KBM-7 (cell line): Measurements from ENCODE around the gene C1QTNF1.
"Not testable (repeated sequence)": the region's sequence is repeated elsewhere in the genome, so short reads cannot be mapped to it uniquely, and the experiment has no call there.

ENCODE experiments used
- DNase-seq: peaks from one replicate; pipeline ENCODE4 v3.0.0-alpha.2; 2015
- in situ Hi-C: fragments of 300-500 bp; cut with MboI; formaldehyde crosslinking; loops from 2 replicates; pipeline ENCODE4 v1.14.3; 2020; ENCODE audit warnings: low sequenced_read_pairs, low pct_unique_long_range_greater_than_20kb, mixed read lengths

The C1QTNF1 gene

GRCh38 chr17:79071161-79071740 lies 47.3 kb downstream of the C1QTNF1 start:
- no peak for DNase-seq
- in situ Hi-C loops, result no loop called here

DNA sequence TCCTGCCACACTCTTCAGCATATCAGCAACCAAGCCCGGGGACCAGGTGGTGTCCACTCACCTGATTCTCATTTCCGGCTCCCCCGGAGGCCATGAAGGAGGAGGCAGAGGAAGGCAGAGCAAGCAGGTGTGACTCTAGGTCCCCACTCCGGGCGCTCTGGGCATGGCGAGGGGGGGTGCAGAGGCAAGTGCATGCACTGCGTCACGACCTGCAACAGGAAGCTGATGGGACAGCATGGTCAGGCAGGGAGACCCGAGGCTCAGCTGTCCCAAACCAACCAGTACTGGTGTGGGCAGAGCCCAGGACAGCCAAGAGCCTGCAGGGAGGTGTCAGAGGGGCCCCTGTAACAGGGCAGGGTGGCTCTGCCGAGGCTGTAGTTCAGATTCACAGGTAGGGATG lies 48.6 kb downstream of the C1QTNF1 start:
- in situ Hi-C loops, result no loop called here
- no peak for DNase-seq

DNA sequence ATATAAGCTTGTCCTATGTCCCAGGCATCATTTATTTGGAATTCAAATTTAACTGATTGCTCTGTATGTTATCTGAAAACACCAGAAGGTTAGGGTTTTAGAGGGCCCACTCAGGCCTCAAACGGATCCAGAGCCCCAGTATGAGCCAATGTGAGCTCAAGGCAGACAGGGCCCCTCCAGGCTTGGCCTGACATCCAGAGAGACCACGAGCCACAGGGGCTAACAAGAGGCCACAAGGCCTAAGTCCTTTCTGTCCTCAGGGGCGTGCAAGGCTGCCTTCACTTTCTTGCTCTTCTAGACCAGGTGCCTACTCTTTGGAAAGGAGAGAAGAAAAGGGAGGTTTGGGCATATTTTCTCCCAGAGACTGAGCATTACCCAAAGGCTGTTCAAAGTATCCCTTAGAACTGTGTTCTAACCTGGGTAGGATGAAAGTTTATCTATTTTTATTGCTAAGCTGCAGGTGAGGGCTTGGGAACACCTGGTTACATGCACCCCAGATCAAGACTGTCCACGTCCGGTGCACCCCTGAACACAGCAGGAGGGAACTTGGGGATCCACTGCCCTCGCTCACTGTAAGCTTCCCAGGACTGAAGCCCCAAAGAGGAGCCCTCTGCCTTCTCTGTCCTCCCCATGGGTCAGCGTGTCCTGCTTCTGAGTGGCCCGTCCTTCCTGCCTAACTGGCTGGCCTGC lies 49.2 kb downstream of the C1QTNF1 start:
- no peak for DNase-seq
- in situ Hi-C loops, result no loop called here

- in situ Hi-C loops, result no loop called here
- DNase-seq, result no peak
Measured at GRCh38 chr17:79073706-79074088, 49.7 kb downstream of the C1QTNF1 start.

- in situ Hi-C loops, DNase-seq: not testable (repeated sequence)
Measured at GRCh38 chr17:79074121-79074648, 50.2 kb downstream of the C1QTNF1 start.

GRCh38 chr17:79074649-79075445 lies 50.9 kb downstream of the C1QTNF1 start, which contains the start of gene ENGASE:
Gene ENGASE (plus strand): TSS chr17:79074824. CDS start chr17:79074945, 121 bp downstream.
- peak; percentile 90 for DNase-seq
- in situ Hi-C loops, result no loop called here

GRCh38 chr17:79075446-79075750 lies 51.4 kb downstream of the C1QTNF1 start:
- peak; percentile 40 for DNase-seq
- in situ Hi-C loops, result no loop called here

DNA sequence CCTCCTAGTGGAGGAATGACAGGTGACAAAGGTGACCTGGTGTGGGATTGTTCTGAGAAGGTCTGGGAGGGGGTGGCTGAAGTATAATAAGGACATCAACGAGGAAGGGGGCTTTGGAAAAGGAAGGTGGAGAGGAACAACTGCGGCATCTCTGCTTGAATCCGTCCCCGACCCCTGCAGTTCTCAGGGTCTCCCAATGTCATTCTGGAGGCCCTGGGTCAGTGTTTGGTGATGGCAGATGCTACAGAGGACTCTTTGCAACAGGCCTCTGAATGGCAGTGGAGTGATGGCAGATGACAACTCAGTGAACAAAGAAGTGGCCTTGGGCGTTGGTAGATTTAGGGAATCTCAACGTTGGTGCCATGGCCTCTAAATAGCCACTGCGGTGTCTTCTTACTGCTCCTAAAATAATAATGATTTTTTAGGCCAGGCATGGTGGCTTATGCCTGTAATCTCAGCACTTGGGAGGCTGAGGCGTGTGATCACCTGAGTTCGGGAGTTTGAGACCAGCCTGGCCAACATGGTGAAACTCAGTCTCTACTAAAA lies 52.0 kb downstream of the C1QTNF1 start:
- DNase-seq, result no peak
- in situ Hi-C loops, result no loop called here

DNA sequence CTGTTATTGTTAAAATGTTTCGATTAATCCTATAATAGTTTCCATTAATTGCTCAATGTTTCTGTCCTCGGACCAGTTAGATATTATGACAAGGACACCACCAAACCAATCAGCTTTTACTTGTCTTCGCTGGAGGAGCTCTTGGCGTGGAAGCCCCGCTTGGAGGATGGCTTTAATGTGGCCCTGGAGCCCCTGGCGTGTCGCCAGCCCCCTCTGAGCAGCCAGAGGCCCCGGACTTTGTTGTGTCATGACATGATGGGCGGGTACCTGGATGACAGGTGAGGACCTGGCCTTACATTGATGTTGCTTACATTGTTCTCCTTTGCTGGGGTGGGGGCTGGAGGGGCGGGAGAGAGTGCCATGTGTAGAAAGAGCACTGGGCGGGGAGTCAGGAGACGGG lies 53.6 kb downstream of the C1QTNF1 start:
- in situ Hi-C loops, result no loop called here
- DNase-seq, result no peak

DNA sequence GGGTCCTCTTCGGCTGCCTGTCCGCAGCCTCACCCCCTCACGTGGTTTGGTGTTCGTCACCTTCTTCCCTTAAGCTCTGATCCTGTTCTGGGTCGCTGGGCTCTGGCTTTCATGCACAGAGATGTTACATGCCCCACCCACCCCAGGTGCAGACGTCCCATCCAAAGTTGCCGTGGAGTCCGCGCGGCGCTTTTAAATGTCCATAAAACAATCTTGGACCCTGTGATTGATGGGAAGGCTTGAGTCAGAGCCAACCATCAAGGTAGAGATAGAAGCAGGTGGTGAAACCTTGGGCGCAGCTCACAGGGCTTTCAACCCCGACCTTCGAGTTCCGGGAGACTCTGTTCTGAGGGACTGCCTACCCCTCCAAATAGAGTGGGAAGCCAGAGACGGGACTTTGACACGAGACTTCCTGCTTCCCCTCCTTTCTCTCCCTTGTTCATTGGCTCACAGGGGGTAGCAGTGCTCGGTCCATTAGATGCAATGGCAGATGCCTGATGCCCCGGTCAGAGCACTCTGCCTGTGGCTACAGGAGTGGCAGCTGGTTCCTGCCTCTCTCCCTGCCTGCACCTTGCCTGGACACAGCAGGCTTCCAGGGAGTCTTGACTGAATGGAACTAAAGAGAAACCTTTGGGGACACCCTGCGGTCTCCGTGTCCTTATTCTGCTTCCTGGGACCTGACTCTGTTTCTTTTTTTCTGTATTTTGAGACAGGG lies 54.7 kb downstream of the C1QTNF1 start:
- in situ Hi-C loops, result no loop called here
- DNase-seq, result no peak

DNA sequence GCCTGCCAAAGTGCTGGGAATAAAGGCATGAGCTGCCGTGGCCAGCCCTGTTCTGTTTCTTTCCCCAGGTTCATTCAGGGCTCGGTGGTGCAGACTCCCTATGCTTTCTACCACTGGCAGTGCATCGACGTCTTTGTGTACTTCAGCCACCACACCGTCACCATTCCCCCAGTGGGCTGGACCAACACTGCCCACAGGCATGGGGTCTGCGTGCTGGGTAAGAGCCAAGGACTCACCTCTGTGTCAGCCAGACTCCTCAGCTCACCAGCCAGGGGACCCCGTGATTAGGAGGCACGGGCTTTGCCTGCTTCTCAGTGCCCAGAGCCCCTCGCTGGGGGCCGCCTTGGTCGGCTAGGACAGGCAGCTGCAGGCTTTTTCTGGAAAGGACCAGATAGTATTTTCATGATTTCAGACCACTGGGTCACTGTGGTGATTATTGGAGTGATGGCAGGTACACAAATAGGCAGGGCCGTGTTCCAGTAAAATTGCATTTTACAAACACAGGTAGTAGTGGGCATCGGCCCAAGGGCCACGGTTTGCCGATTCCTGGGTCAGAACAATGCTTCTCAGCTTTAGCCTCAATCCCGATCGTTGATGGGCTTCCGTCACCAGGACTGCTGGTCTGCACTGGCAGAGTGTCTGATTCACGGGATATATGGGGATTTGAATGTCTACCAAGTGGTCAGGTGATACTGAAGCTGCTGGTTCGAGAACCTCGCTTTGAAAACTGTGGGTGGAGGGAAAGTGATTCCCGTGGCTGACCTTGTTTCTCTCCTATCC lies 55.6 kb downstream of the C1QTNF1 start:
- no peak for DNase-seq
- in situ Hi-C loops, result no loop called here

GRCh38 chr17:79080349-79080748 lies 56.4 kb downstream of the C1QTNF1 start:
- in situ Hi-C loops, result no loop called here

GRCh38 chr17:79080761-79081290 lies 56.9 kb downstream of the C1QTNF1 start:
- in situ Hi-C loops, result no loop called here
- no peak for DNase-seq

More at GRCh38 chr17:79080349-79080748, 56.4 kb downstream of the C1QTNF1 start:
- no peak for DNase-seq

DNA sequence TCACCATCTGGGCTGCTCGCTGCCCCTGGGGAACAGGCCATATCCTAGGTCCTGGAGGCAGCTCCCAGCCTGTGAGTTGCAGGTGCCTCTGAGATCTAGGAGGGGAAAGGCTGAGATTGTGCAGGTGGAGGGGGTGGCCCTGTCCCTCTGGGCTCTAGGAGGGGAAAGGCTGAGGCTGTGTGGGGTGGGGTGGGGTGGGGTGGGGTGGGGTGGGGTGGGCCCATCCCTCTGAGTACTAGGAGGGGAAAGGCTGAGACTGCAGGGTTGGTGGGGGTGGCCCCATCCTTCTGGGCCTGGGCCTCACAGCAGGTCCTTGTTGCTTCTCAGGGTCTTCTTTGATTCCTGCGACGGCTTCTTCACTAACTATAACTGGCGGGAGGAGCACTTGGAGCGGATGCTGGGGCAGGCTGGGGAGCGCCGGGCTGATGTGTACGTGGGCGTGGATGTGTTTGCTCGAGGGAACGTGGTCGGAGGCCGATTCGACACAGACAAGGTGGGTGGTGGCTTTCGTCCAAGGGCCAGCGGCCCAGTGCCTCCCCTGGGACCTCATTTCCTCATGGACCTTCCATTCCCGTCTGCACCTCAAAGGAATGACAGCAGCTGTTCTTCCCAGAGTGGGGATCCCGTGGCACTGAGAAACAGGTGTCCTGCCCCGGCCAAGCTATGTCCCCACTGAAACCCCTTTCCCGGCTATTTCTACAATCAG lies 57.8 kb downstream of the C1QTNF1 start:
- in situ Hi-C loops, result no loop called here

GRCh38 chr17:79082311-79083190 lies 58.6 kb downstream of the C1QTNF1 start:
- peak; percentile 49 for DNase-seq

More for the DNA sequence above, 57.8 kb downstream of the C1QTNF1 start:
- DNase-seq, result no peak

DNA sequence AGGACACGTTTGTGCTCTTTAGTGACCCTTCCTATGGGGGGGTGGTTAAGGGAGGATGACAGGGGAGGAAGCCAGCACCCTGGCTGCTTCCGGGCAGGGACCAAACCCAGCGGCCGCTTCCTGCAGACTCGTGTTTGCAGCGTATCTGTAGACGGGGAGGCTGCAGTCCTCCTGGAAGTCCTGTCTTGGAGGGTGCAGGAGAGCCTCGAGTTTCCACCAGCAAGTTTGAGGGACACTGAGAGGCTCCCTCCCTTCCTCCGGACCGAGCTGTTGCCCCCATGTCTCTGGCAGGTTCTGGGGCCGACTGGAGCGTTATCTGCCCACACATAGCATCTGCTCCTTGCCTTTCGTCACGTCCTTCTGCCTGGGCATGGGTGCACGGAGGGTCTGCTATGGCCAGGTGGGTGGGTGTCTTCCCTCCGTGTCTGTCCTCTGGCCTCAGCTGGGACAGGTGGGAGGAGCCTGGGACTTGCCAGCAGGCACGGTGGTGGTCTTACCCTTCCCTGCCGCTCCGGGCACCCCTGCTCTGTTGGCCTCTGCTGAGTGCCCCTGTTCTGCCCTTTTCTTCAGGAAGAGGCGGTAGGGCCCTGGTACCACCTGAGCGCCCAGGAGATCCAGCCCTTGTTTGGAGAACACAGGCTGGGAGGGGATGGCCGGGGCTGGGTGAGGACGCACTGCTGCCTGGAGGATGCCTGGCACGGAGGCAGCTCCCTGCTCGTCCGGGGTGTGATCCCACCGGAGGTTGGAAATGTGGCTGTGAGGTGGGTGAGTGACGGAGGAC lies 59.4 kb downstream of the C1QTNF1 start:
- in situ Hi-C loops, result no loop called here
- no peak for DNase-seq

More at GRCh38 chr17:79082311-79083190, 58.6 kb downstream of the C1QTNF1 start:
- in situ Hi-C loops, result no loop called here
